Measurements from ENCODE around the gene CPEB4.

The CPEB4 gene

DNA sequence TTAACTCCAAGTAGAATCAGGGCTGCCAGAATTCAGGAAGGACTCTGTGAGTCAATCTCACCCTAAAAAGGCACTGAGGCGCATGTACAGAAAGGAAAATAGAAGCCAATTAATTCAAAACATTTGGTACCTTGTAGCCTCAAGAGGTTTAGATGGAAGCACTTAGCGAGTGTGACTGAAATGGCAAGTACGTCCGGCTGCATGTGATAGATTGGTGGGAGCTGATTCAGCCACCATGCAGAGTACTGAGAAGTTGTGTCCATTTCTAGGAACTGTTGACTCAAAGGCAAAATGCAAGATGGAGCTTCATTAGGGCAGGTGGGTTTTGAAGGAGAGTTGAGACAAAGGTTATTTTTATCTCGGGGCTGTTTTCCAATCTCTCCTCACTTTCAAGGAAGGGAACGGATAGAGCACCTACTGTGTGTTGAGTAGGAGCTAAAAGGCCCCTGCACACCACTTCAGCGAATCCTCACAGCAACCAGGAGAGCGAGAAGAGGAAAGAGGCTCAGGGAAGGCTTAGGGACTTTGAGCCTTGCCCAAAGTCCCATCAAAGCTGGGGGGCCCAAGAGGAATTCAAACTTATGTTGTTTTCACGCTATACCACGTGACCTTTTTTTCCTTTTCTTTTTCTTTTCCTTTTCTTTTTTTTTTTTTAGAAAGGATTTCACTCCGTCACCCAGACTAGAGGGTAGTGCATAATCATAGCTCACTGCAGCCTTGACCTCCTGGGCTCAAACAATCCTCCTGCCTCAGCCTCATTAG is 34.6 kb upstream of the CPEB4 start:
- Mint-ChIP-seq H3K4me3 (no peak overlapping the region), H3K9me3 (peaks cover 6% of the 10 kb centered on the region), H3K27me3 (peaks cover 15% of the 10 kb centered on the region), H3K4me1 (ENCODE audit: low read depth) (peaks cover 6% of the 10 kb centered on the region), H3K27ac (no peak overlapping the region), H3K36me3 (ENCODE audit: low read depth) (no peaks in the 10 kb centered on the region)
- DNase-seq: no peak

DNA sequence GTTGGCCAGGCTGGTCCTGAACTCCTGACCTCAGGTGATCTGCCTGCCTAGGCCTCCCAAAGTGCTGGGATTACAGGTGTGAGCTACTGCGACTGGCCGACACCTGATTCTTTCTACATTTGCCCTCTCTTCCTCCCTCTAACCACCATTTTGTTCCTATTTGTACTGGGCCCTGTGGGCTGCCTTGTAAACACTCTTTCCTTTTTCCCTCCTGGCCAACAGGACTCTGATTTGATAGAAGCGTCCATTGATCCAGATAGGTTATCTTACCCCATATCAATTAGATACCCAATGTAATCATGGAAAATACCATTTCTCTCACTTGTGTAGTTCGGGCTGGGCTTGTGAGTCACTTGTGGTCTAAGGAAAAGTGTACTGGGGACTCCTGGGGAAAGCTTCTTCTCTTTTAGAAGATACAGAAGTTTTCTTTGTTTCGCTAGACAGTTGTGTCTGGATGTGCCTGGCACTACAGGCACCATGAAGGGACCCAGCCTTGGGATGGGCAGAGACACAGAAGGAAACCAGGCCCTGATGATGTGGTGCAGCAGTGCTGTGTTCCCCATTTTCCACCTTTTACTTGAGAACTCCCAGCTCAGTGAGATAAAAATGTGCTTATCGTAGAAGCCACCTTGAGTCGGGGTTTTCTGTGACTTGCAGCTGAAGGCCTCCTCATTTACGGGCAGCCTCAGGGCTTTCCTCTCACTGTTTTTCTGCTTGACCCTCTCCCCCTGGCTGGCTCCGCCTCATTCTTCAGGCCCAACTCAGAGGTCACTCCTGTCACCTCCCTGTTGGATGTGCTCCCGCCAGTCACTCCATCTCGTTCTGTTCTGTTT is 32.8 kb upstream of the CPEB4 start:
- Mint-ChIP-seq H3K27me3 (peaks cover 15% of the 10 kb centered on the region), H3K9me3 (no peaks in the 10 kb centered on the region), H3K27ac (no peak overlapping the region), H3K4me1 (ENCODE audit: low read depth) (peaks cover 6% of the 10 kb centered on the region), H3K4me3 (no peak overlapping the region), H3K36me3 (ENCODE audit: low read depth) (no peaks in the 10 kb centered on the region)
- no peak for DNase-seq

DNA sequence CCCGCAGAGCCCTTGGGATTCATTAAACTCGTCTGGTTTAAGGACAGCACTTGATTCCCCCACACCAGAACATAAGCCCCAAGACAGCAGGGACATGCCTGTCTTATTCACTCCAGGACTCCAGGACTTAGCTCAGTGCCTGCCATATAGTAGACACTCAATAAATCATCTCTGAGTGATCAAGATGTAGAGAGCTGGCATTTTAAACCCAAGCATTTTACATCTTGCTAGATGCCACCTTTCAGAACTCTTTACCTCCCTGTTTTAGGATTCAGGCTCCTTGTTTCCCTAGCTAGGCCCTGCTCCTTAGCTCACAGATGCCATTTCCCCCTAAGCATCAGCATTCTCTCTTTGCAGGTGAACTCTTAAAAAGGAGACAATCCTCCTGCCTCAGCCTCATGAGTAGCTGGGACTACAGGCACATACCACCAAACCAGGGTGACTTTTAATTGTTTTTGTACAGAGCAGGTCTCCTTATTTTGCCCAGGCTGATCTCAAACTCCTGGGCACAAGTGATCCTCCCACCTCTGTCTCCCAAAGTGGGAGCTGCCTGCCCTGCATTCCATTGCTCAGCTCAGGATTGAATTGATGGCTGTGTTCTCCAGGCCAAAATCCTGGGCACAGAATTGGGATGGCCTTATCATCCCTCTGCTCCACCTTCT is 32.0 kb upstream of the CPEB4 start:
- peaks cover 9% of the 10 kb centered on the region for H3K27me3 Mint-ChIP-seq
- no peak for DNase-seq
- H3K9me3 Mint-ChIP-seq: no peaks in the 10 kb centered on the region
- H3K36me3 Mint-ChIP-seq (ENCODE audit: low read depth): no peaks in the 10 kb centered on the region
- H3K27ac Mint-ChIP-seq: no peak overlapping the region
- no peak overlapping the region for H3K4me3 Mint-ChIP-seq
- H3K4me1 Mint-ChIP-seq (ENCODE audit: low read depth): peaks cover 6% of the 10 kb centered on the region

DNA sequence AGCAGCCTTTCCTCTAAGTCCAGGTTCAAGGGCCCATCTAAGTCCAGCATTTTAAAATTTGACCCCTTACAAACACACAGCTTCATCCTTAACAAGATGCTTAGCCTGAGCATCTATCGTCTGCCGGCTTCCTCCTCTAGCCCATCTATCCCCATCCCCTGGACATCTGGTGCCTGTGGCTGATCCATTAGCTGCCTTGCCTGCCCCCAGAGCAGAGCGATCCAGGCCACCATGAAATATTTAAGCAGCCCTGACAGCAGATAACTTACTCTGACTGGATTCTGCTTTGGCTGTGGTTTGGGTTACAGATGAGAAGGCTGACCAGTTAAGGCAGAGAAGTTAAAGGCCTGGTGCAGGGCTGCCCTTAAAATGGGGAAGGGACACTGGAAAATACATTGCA is 30.9 kb upstream of the CPEB4 start:
- DNase-seq: no peak
- peaks cover 3% of the 10 kb centered on the region for H3K27me3 Mint-ChIP-seq
- H3K4me1 Mint-ChIP-seq (ENCODE audit: low read depth): peaks cover 6% of the 10 kb centered on the region
- H3K4me3 Mint-ChIP-seq: no peak overlapping the region
- no peaks in the 10 kb centered on the region for H3K9me3 Mint-ChIP-seq
- no peaks in the 10 kb centered on the region for H3K36me3 Mint-ChIP-seq (ENCODE audit: low read depth)
- H3K27ac Mint-ChIP-seq: no peak overlapping the region

DNA sequence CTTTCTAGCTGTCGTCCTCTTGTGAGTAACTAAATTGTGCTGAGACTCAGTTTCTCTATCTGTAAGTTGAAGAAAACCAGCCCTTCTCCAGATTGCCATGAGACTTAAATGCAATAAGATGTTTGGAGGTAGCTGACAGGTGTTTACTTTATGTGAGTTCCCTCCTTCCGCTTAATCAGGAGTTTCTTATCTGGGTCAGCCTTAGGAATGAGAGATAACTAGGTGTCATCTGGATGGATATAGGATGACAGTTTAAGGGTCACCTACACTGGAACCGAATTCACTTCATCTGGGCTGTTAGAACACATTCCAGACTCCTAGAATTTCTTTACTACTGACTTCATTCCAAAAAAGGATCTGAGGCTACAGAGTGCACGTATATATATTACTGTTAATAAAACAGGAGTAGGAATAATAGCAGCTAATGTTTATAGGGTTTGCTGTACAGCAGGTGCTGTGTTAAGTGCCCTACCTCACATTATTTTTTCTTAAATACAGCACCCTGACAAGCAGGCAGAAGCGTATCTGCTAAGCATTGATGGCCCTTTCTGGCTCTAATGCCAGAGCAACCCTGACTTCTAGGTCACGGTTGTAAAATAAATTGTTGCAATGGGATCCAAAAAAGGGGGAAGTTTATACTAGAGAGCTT is 30.0 kb upstream of the CPEB4 start:
- Mint-ChIP-seq H3K4me3 (no peak overlapping the region), H3K27ac (no peak overlapping the region), H3K4me1 (ENCODE audit: low read depth) (peaks cover 6% of the 10 kb centered on the region), H3K27me3 (peaks cover 3% of the 10 kb centered on the region), H3K36me3 (ENCODE audit: low read depth) (no peaks in the 10 kb centered on the region), H3K9me3 (no peaks in the 10 kb centered on the region)
- DNase-seq: no peak

DNA sequence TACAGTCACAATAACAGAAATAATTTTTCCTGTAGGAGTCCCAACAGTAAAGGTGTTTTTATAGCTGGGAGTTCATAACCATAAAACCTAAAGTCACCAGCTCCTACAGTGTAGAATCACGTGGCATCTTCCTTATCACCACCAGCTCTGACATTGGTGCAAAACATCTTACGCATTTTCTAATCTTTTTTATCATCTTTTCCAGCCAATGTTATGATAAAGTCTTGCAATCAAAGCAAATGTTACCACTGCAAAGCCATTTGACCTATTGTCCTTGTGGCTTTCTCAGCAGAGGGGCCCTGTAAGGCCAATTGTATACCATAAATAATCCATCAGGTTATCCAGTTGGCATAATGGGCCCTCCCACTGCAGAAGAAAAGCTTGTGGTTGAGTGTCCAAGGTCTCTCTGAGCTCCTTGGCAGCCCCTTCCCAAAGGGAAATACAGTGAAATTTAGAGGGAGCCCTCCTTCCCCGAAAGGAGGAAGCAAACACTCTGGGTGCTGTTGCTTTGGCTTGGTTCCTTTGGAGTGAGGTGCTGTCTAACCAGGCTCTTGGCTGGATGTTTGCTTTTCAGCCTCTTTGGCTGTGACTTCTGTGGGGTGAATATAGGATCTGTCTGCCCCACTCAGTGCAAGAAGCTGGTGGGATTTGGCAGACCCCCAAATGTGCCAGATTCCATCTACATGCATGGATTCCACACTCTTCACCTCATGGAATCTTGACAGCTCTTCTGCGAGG is 29.3 kb upstream of the CPEB4 start:
- Mint-ChIP-seq H3K27me3 (peaks cover 3% of the 10 kb centered on the region), H3K9me3 (no peaks in the 10 kb centered on the region), H3K4me3 (no peak overlapping the region), H3K27ac (no peak overlapping the region), H3K36me3 (ENCODE audit: low read depth) (no peaks in the 10 kb centered on the region), H3K4me1 (ENCODE audit: low read depth) (peaks cover 6% of the 10 kb centered on the region)
- DNase-seq: no peak

DNA sequence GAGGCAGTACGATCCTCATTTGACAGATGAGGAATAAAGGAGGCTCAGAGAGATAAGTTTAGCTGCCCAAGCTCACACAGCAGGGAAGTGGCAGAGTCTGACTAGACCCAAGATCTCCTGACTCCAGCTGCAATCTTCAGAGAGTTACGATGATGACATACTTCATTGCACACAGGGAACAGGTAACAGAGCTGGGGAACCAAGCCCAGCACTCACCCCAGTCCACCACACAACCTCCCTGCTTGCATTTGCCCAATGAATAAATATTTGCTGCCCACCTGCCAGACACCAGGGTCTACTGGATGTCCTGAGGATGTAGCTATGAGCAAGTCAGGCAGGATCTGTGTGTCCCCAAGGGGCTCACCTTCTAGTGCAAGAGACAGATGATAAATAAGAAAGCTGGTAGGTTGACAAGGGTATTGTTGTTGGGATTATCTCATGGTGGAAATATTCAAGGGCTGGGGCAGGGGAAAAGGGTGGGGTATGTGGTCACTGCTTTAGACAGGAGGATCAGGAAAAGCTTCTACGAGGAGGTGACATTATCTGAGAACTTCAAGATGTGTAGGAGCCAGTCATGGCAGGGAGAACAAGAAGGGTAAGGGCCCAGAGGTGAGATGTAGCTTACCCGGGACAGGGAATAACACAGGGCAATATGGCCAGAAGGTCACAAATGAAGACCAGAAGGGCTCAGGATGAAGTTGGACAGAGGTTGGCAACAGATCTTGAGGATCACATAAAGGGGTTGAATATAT is 28.6 kb upstream of the CPEB4 start:
- H3K4me1 Mint-ChIP-seq (ENCODE audit: low read depth): peaks cover 2% of the 10 kb centered on the region
- no peaks in the 10 kb centered on the region for H3K36me3 Mint-ChIP-seq (ENCODE audit: low read depth)
- no peak overlapping the region for H3K27ac Mint-ChIP-seq
- no peak overlapping the region for H3K4me3 Mint-ChIP-seq
- peaks cover 3% of the 10 kb centered on the region for H3K27me3 Mint-ChIP-seq
- DNase-seq: no peak
- H3K9me3 Mint-ChIP-seq: no peaks in the 10 kb centered on the region

DNA sequence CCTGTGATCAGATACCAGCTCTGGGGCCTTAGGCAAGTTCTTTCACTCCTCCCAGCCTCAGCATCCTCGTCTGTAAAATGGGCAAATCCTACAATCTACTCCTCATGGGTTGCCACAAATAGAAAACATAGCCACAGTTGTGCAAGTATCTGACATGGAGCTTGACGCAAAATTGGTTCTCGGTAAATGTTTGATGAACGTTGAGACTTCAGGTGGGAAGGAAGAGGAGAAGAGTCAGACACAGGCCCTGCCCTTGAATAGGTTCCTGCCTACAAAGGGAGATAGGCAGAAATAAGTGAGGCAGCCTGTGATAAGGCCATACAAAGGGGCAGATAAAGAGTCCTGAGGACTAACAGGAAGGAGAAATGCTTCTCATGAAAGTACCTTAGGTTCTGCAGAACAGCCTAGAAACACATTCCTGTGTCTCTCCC is 26.1 kb upstream of the CPEB4 start:
- no peak overlapping the region for H3K4me3 Mint-ChIP-seq
- peaks cover 3% of the 10 kb centered on the region for H3K27me3 Mint-ChIP-seq
- no peaks in the 10 kb centered on the region for H3K36me3 Mint-ChIP-seq (ENCODE audit: low read depth)
- DNase-seq: no peak
- no peak overlapping the region for H3K27ac Mint-ChIP-seq
- H3K4me1 Mint-ChIP-seq (ENCODE audit: low read depth): no peaks in the 10 kb centered on the region
- no peaks in the 10 kb centered on the region for H3K9me3 Mint-ChIP-seq

DNA sequence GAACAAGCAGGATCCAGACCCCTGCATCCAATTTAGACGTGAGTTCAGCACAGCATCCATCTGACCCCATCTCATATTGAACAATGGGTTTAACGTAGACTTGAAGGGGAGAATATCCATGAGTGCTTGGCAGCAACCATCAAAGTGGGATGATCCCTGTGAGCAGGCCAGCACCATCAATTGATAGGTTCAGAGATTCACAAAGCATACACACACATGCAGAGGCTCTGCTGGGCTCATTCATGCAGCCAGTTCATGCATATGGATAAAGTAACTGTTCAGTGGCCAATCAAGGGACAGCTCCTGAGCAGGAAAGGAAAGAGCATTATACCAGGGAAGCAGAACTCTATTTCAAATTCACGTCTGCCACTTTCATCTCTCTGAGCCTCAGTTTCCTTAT is 24.8 kb upstream of the CPEB4 start:
- DNase-seq: no peak
- Mint-ChIP-seq H3K27me3 (peaks cover 3% of the 10 kb centered on the region), H3K4me3 (no peak overlapping the region), H3K36me3 (ENCODE audit: low read depth) (no peaks in the 10 kb centered on the region), H3K4me1 (ENCODE audit: low read depth) (no peaks in the 10 kb centered on the region), H3K27ac (no peak overlapping the region), H3K9me3 (no peaks in the 10 kb centered on the region)

DNA sequence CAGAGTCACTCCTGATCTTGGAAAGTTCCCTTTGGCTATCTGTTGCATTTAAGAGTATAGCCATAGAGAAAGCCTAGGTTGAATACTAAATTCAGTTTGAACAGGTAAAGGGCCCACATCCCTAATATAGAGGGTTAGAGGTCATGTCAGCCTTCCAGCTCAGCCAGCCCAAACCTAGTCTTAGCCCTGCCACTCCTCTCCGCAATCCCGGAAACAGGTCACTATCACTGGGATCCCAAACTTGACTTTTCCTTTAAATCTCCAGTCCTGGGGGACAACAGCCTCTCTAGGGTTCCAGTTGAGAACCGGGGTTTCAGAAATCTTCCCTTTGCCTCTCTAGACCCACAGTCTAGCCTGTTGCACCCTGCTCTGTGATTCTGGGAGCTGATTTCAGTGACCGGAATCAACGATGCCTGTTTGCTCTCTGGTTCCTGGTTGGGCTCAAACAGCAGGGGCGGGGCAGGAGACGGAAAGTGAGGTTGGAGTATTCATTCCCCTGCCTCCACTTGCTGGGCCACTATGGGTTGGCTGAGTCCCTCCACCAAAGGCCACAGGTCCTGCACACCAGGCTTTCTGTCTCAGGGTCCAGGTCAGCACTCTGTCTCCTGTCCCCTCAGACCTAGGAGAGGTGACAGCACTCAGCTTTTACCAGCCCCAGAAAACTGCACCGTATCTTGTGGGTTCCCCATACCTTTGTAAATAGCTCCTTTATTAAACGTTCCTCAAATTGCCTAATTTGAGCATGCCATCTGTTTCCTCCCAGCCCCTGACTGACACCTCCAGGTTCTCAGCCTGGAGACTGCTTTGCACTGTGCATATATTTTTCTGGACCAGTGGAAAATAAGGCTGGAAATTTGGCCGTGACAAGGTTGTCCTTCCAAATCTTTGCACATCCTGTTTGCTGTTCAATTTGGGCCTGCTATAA is 23.8 kb upstream of the CPEB4 start:
- Mint-ChIP-seq H3K27ac (no peak overlapping the region), H3K27me3 (peaks cover 3% of the 10 kb centered on the region), H3K4me3 (no peak overlapping the region), H3K36me3 (ENCODE audit: low read depth) (no peaks in the 10 kb centered on the region), H3K4me1 (ENCODE audit: low read depth) (no peaks in the 10 kb centered on the region), H3K9me3 (no peaks in the 10 kb centered on the region)
- DNase-seq: no peak

DNA sequence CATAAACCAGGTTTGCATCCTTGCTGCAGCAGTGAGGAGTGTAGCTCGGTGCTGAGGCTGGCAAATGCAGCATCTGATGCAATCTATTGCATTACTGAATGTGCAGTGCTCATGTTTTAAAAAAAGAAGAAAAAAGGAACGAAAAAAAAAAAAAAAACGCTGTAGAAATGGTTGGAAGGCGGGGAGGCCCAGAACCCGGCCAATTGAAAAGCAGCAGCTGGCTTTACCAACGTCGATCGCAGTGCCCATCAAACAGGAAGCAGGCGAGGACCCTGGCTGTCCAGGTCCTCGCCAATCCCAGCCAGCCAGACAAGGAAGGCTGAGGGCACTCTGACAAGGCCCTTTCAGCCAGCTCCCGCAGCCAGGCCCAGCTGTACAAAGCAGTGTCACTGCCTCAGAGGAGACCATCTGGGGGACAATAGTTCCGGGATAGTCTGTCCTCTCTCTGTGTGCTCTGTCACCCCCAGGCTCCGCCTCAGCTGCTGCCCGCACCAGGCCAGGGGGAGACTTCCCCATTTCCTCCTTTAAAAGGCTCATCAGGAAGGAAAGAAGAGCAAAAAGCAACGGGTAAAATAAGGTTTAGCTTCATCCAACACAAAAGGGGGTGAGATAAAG is 21.8 kb upstream of the CPEB4 start:
- Mint-ChIP-seq H3K36me3 (ENCODE audit: low read depth) (no peaks in the 10 kb centered on the region), H3K4me3 (no peak overlapping the region), H3K9me3 (no peaks in the 10 kb centered on the region), H3K27me3 (no peaks in the 10 kb centered on the region), H3K4me1 (ENCODE audit: low read depth) (no peaks in the 10 kb centered on the region), H3K27ac (no peak overlapping the region)
- no peak for DNase-seq

DNA sequence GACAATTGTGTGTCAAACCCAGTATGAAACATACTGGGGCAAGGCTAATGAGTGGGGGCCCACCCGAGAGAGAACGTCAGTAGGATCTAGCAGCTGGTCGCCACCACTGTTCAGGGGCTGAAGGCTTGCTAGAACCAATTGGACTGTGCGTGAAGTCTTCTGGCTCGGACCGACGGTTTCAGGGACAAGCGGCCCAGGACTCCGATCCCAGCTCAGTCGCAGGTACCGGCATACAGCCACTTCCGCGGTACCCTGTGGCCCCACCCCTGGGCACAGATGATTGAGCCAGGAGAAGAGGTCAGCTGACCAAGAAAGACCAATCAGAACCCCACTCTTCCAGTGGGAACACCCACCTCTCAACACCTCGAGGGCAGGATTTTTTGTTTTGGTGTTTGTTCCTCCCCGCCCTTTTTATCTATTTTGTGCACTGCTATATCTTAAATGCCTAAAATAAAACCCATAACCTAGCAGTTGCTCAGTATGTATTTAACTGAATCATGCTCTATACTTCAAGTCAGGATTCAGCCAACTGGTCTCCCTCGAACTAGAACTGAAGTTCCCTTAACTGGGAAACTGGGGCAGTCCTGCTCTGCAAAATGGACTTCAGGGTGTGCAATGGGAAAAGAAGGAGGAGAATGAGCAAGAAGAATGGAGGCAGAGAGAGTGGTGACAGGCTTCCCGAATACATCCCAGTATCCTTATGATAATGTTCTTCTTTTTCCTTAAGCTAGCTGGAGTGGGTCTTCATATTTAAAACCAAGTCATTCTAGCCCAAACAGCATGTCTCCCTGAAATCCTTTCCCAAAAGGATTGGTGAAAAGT is 21.1 kb upstream of the CPEB4 start:
- no peaks in the 10 kb centered on the region for H3K36me3 Mint-ChIP-seq (ENCODE audit: low read depth)
- no peak for DNase-seq
- no peak overlapping the region for H3K4me3 Mint-ChIP-seq
- H3K27me3 Mint-ChIP-seq: no peaks in the 10 kb centered on the region
- no peaks in the 10 kb centered on the region for H3K9me3 Mint-ChIP-seq
- H3K27ac Mint-ChIP-seq: no peak overlapping the region
- H3K4me1 Mint-ChIP-seq (ENCODE audit: low read depth): no peaks in the 10 kb centered on the region

Data from activated T-cell treated with anti-CD3 and anti-CD28 coated beads, Interleukin-2, amount 50 U/mL, for 24 hours (primary cell).